Right lung (tissue), 5 donors: ENCODE data around the gene POLR3GL. TPM values are rescaled to one million over a fixed set of nuclear protein-coding genes. Genes with fewer than 3 reads are reported as not detected.
"Not testable (repeated sequence)": the region's sequence is repeated elsewhere in the genome, so short reads cannot be mapped to it uniquely, and the experiment has no call there.

Source experiments
- DNase-seq, 2 donors: peaks; one replicate each; pipeline ENCODE4 v3.0.0-alpha.2; 2013
- polyA plus RNA-seq, 5 donors: library from polyadenylated mRNA; unstranded; fragments of 120-200 nt; gene quantifications; one replicate each; pipeline versions ENCODE4 v1.2.1 to v1.2.3, GENCODE V29; 2013; ENCODE audit warnings: inconsistent platforms in 1 of 5, low replicate concordance in 1 of 5; ENCODE audit not compliant: insufficient read length in 5 of 5, insufficient read depth in 1 of 5

The POLR3GL gene
- polyA plus RNA-seq, 5 donors = 42.3 to 54.6 (median 45.7) TPM

DNA sequence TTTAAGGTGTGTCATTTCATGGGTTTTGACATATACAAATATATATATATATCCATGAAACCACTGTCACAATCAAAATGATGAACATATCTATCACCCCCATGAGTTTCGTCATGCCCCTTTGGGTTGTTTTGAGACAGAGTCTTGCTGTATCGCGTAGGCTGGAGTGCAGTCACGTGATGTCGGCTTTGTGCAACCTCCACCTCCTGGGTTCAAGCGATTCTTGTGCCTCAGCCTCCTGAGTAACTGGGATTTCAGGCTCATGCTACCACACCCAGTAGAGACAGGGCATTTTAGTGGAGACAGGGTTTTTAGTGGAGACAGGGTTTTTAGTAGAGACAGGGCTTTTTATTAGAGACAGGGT, 49.1 kb downstream of the POLR3GL start:
- no peak for DNase-seq

DNA sequence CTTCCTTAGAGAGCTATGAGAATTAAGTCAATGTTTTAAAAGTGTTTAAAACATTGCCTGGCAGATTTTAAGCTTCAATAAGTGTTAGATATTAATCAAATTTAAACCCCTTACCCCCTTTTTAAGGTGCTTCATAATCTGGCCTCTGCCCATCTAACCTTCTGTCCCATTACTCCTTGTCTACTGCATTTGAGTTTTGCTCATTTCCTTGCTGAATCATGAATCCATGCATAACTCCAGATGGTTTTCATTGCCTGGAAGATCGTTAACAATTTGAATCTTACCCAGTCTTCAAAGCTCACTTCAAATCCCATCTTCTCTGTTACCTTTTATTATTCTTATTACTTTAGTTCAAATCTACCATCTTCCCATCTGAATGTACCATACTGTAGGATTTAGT, 52.4 kb downstream of the POLR3GL start:
- DNase-seq = no peak

DNA sequence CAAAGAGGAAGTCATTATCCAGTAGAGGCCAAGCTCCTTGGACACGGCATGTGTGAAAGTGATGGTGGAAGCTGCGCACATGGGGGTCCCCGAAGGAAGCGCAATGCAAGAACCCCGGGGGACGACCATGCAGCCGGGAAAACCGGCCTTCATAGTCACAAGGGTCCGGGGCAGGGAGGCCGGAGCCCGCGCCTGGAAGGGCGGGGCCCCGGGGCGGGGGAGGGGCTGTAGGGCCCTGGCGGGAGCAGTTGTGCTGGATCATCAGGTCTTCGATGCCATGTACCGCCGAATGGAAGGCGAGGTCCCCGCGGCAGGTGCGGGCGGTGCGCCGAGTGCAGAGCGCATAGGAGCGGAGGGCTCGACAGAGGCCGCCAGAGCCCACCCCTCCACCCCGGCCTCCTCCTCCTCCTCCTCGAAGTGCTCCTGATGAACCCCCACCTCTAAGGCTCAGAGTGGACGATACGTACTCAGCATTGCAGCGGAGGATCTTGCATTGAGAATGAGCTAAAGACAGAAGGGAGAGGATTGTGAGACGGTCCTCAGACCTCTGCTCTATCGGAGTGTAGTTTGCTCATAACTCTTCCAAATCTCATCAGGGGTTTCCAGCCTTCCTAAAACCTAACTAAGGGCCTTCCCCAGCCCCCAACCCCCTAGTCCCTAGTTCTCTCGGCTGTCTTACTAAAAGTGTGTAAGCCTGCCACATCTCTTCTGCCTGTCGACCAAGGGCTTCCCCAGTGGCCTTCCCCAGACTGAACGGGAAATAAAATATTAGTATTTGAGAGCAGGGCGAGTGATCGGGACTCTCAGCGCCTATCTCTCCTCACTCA, 55.0 kb downstream of the POLR3GL start:
- no peak for DNase-seq

DNA sequence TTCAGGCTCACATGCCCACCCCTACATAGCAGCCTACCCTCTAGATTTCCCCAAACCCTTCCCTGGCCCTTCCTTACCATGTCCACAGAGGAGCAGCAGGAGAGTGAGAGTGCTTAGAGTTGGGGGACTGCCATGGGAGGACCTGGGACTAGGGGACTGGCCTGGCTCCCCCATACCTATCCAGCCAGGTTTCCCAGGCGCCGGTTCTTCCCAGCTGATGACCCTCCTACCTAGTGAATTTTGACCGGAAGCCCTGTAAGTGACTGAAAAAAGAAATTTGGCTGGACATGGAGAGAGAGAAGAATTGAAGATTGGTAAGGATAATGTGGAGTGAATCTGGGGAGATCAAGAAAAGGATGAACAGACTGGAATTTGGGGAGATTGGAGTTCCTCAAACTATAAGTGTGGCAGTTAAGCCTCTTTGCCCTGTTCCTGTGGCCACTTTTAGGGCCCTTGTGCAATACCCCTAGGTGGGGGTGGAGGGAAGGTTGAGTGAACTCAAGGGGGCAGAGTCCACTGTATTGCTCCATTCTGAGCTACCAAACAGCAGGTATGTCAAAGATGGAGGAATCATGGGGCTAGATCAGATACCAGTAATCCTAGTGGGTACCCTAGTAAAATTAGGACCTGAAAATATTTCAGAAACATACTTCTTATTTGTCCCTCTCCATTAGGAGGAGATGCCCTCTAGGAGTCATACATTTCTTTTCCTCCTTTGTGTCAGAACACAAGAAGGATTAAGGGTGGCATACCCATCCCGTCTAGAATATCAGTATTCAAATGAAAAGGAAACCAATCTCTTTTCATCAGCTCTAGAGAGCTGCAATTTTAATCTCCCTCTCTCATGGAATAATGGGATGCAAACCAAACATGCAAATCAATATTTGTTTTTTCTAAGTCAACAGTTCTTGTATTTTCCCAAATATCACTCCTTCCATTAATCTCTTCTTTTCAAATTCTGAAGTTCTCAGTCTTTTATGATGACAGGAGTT, 55.9 kb downstream of the POLR3GL start:
- no peak for DNase-seq

DNA sequence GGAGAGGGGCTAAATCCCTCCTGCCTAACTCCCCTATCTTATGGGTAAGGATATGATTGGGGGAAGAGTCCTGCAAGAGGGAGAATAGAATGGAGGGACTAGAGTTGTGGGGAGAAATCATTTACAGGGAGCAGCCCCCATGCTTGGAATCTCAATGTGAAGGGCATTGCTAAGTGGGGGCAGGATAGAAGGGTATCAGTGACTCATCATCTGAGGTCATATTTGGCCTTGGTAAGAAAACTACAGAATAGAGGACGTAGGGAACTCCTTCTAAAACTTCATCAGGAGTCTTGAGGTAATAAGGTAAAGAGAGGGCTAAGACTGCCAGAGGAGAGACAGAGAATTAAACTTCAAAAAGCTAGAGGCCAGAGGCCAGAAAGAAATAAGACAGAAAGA, 56.6 kb downstream of the POLR3GL start:
- DNase-seq = no peak

DNA sequence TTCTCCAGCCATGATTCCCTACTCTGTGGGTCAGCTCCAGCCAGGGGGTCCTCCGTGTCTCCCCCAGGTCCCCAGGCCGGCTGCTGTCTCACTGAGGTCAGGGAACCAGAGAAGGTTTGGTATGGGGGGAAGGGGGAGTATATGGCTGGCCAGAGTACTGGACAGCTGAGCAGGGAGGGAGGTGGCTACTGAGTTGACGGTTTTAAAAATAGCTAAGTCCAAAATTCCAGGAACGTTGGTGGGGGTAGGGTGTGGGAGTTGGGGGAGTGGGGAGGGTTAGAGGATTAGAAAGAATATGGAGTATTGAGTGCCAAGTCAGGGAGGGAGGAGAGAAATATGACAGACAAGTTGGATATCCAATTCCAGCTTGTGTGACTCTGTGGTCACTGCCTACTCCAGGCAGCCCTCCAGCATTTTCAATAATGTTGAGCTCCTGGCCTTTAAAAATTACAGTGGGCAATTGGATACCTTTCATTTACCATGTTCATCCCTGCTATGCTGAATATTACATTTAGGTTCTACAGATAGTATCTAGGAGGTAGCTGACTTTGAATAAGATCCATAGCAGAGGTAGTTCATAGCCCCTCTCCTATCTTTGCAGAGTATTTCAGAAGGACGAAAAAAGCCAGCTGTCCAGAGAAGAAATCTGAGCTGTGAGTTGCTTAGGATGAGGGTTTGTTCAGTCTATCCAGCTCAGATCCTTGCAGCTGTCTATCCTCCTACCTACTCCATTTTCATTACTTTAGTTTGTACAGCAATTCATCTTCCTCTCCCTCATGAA, 57.3 kb downstream of the POLR3GL start, which contains the start of gene HJV:
HJV (minus strand) TSS at position 114 of the 781 bp plus-strand sequence. CDS start 1,504 bp downstream, outside the sequence.
- no peak for DNase-seq

GRCh38 chr1:146022403-146023127, 58.1 kb downstream of the POLR3GL start:
- no peak for DNase-seq

DNA sequence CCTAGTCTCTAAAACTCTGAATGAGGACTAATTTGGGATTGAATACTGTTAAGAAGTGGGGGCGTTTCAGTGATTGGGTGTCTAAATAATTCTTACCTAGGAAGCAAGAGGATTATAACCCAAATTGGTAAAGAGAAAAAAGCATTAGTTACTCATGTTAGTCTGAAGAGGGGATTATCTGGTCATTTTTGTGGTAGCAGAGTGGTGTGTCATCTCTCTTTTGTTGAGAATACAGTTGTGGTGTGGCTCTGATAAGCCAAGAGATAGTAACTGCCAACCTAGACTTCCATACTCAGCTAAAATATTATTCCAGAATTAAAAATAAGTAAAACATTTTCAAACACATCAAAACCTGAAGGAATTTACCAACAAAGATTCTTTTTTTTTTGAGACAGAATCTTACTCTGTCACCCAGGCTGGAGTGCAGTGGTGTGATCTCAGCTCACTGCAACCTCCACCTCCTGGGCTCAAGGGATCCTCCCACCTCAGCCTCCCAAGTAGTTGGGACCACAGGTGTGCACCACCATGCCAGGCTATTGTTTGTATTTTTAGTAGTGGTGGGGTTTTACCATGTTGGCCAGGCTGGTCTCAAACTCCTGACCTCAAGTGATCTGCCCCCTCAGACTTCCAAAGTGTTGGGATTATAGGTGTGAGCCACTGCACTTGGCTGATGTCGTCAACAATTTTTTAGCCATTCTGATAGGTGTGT, 61.5 kb downstream of the POLR3GL start:
- not testable (repeated sequence) for DNase-seq

DNA sequence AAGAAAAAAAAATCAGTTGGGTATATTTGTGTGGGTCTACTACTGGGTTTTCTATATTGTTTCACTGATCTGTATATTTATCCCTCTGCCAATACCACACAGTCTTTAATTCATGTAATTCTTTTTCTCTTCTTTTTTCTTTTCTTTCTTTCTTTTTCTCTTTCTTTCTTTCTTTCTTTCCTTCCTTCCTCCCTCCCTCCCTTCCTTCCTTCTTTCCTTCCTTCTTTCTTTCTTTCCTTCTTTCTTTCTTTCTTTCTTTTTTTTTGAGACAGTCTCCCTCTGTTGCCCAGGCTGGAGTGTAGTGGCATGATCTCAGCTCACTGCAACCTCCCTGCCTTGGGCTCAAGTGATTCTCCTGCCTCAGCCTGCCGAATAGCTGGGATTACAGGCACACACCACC, 62.2 kb downstream of the POLR3GL start:
- DNase-seq = not testable (repeated sequence)

Other genes starting within 250 kb of the POLR3GL start
- gene CD160, start 245.2 kb upstream of the POLR3GL start, polyA plus RNA-seq = 1 to 10 TPM; 1.5 to 3.3 (median 2.2) TPM
- 10 to 100 TPM; 13.8 to 19.9 (median 18.1) TPM for gene RNF115, start 140.6 kb upstream of the POLR3GL start, polyA plus RNA-seq
- 10 to 100 TPM; 28.5 to 37.7 (median 35.9) TPM for gene POLR3C, start 140.5 kb upstream of the POLR3GL start, polyA plus RNA-seq
- gene NUDT17, start 119.1 kb upstream of the POLR3GL start, polyA plus RNA-seq = 10 to 100 TPM in 3 of 5 donors, 1 to 10 TPM in 2; 8.7 to 11.7 (median 10.5) TPM
- gene PIAS3, start 105.6 kb upstream of the POLR3GL start, polyA plus RNA-seq = 10 to 100 TPM; 60.7 to 87.1 (median 79.4) TPM
- 1 to 10 TPM; 3.7 to 5.5 (median 4.3) TPM for gene ANKRD35, start 78.8 kb upstream of the POLR3GL start, polyA plus RNA-seq
- 1 to 10 TPM; 2.5 to 4.1 (median 2.9) TPM for gene ITGA10, start 54.6 kb upstream of the POLR3GL start, polyA plus RNA-seq
- 10 to 100 TPM; 48.6 to 52.8 (median 50.1) TPM for gene PEX11B, start 46.0 kb upstream of the POLR3GL start, polyA plus RNA-seq
- gene RBM8A, start 37.2 kb upstream of the POLR3GL start, polyA plus RNA-seq = 100 to 1,000 TPM; 183 to 197 (median 186) TPM
- gene LIX1L, start 6.7 kb upstream of the POLR3GL start, polyA plus RNA-seq = 10 to 100 TPM; 36.4 to 45.1 (median 43.7) TPM
- 1 to 10 TPM in 2 of 5 donors, under 1 TPM in 3; 0.68 to 1.5 (median 0.90) TPM for gene ANKRD34A, start 115 bp upstream of the POLR3GL start, polyA plus RNA-seq
- gene TXNIP, start 31.9 kb downstream of the POLR3GL start, polyA plus RNA-seq = 100 to 1,000 TPM; 298 to 564 (median 375) TPM
- 1 to 10 TPM in 1 of 5 donors, under 1 TPM in 2, not detected in 2; 0.39 to 7.1 (median 0.77) TPM for gene HJV, start 57.0 kb downstream of the POLR3GL start, polyA plus RNA-seq
- 1 to 10 TPM; 1.3 to 2.1 (median 2.0) TPM for gene NBPF10, start 180.1 kb downstream of the POLR3GL start, polyA plus RNA-seq